Measurements from ENCODE around the gene MKI67. TPM values are rescaled to one million over a fixed set of nuclear protein-coding genes. Genes with fewer than 3 reads are reported as not detected.

MKI67 gene
- total and polyA plus RNA-seq, 2 of the 13 experiments (the other 11 are each of a cell fraction or from before 2014, with no cell fraction given) = 6.7 to 22.9 TPM

GRCh38 chr10:128048819-128049210, 77.4 kb downstream of the MKI67 start:
- FAIRE-seq = no peak
- Histone ChIP-seq H3K27ac (ENCODE audit: extremely low read length, insufficient read depth, low read length) (no peak overlapping the region), H3K4me3 (replicated peaks in 1 of 3; ENCODE audit: insufficient read depth in 1 of 3, low read depth in 2 of 3, low read length in 3 of 3) (no peak overlapping the region), H3K9me3 (ENCODE audit: low read length) (no peaks in the 10 kb centered on the region), H3K4me1 (ENCODE audit: insufficient read depth, low read length) (peaks cover 13% of the 10 kb centered on the region), H2AFZ (ENCODE audit: low read length) (no peak overlapping the region), H3K9ac (ENCODE audit: insufficient read depth, low read depth, low read length) (no peak overlapping the region), H3K27me3 (ENCODE audit: control insufficient read depth in 1 of 2, insufficient read depth in 2 of 2, low read length in 2 of 2) (peaks cover 6 to 49% of the 10 kb centered on the region in 2 experiments; a peak in 4 of 5 replicates), H3K79me2 (ENCODE audit: insufficient read depth, low read length) (no peaks in the 10 kb centered on the region), H3K36me3 (replicated peaks in 1 of 2; ENCODE audit: control insufficient read depth in 1 of 2, insufficient read depth in 2 of 2, low read length in 2 of 2) (no peaks in the 10 kb centered on the region), H4K20me1 (ENCODE audit: insufficient read depth, low read length) (no peaks in the 10 kb centered on the region), H3K4me2 (ENCODE audit: low read depth, low read length) (no peak overlapping the region)
- CTCF ChIA-PET (ENCODE audit: low intra/inter-chr PET ratio, low total read pairs) = no interaction called here
- BruUV-seq (replicated peaks) = no TSS peak
- WGBS (ENCODE audit: low lambda C conversion rate) = 28% methylated on average over 6 of the region's 6 CpGs
- POLR2A ChIA-PET = no interaction called here
- no peak for ATAC-seq
- no peak for DNase-seq (ENCODE audit: low spot score)
- in situ Hi-C loops (cut with HindIII; ENCODE audit: extremely low pct_ligation_motif_present, low pct_unique_long_range_greater_than_20kb) (no loop called here), intact Hi-C loops (cut with micrococcal nuclease; ENCODE audit: unreplicated experiment) (no loop called here)
- TF ChIP-seq MZF1 (CRISPR knock-in tag; IDR thresholded peaks at IDR 0.05; ENCODE audit: borderline replicate concordance) (no peak), ZNF326 (CRISPR knock-in tag; IDR thresholded peaks at IDR 0.05; ENCODE audit: borderline replicate concordance) (no peak), ZNF652 (CRISPR knock-in tag; IDR thresholded peaks at IDR 0.05; ENCODE audit: borderline replicate concordance, low read depth) (no peak), IKZF5 (CRISPR knock-in tag; IDR thresholded peaks at IDR 0.05) (no peak), IRF1 (CRISPR knock-in tag; IDR thresholded peaks at IDR 0.05; ENCODE audit: low read depth) (no peak), ISX (CRISPR knock-in tag; conservative IDR thresholded peaks at IDR 0.05) (no peak), ZNF597 (CRISPR knock-in tag; IDR thresholded peaks at IDR 0.05) (no peak), HNRNPLL (IDR thresholded peaks at IDR 0.05; ENCODE audit: low read depth, low read length, poor library complexity, severe bottlenecking) (no peak), ZNF598 (CRISPR knock-in tag; IDR thresholded peaks at IDR 0.05; ENCODE audit: borderline replicate concordance) (no peak), RARG (CRISPR knock-in tag; IDR thresholded peaks at IDR 0.05; ENCODE audit: low read depth) (no peak), HDAC2 (CRISPR knock-in tag; IDR thresholded peaks at IDR 0.05) (no peak), ZBTB4 (CRISPR knock-in tag; IDR thresholded peaks at IDR 0.05; ENCODE audit: borderline replicate concordance) (no peak), LBX2 (CRISPR knock-in tag; IDR thresholded peaks at IDR 0.05; ENCODE audit: borderline replicate concordance) (no peak), MAX (IDR thresholded peaks at IDR 0.05) (no peak), MBNL3 (CRISPR knock-in tag; conservative IDR thresholded peaks at IDR 0.05) (no peak)
